A673 (cell line): Measurements from ENCODE around the gene PTPN22. TPM values are rescaled to one million over a fixed set of nuclear protein-coding genes. Genes with fewer than 3 reads are reported as not detected.

Experiments used
- BruUV-seq: library from RNA; stranded (reverse); fragments of 400-500 nt; replicated peaks from 2 replicates; lab custom pipeline; 2021; lab: Mats Ljungman, UMichigan
- CTCF ChIA-PET: fragments of 300-600 bp; sonication (Branson Sonifier 250); formaldehyde crosslinking; loops from one replicate; lab custom pipeline; 2022; ENCODE audit warnings: antibody characterized with exemption; lab: Charles Lee
- POLR2A ChIA-PET: fragments of 300-600 bp; sonication (Branson Sonifier 250); formaldehyde crosslinking; loops from one replicate; lab custom pipeline; 2022; ENCODE audit warnings: antibody characterized with exemption; ENCODE audit not compliant: low non-redundant PET; lab: Charles Lee
- DNase-seq: peaks from one replicate; pipeline ENCODE4 v3.0.0-alpha.2; 2015; ENCODE audit warnings: low spot score
- H3K27ac ChIP-seq: fragments of 200-600 bp; sonication (generic); 2 replicates; pipeline ENCODE4 v1.5.1; 2016; ENCODE audit warnings: mixed run types, low read depth, mild to moderate bottlenecking, mixed read lengths, antibody characterized with exemption, low read length; ENCODE audit not compliant: poor library complexity, severe bottlenecking
- H3K27me3 ChIP-seq: fragments of 200-600 bp; sonication (generic); replicated peaks from 2 replicates; pipeline ENCODE4 v1.6.1; 2017; ENCODE audit warnings: mixed run types, low read depth, mild to moderate bottlenecking, mixed read lengths, antibody characterized with exemption, low read length; ENCODE audit not compliant: insufficient read depth, poor library complexity
- H3K36me3 ChIP-seq: fragments of 200-600 bp; sonication (generic); 2 replicates; pipeline ENCODE4 v1.6.1; 2016; ENCODE audit warnings: mixed run types, mild to moderate bottlenecking, mixed read lengths, antibody characterized with exemption, low read length; ENCODE audit not compliant: insufficient read depth, poor library complexity, severe bottlenecking
- H3K4me1 ChIP-seq: fragments of 200-600 bp; sonication (generic); 2 replicates; pipeline ENCODE4 v1.6.1; 2017; ENCODE audit warnings: mixed run types, mild to moderate bottlenecking, mixed read lengths, antibody characterized with exemption, low read length; ENCODE audit not compliant: insufficient read depth, poor library complexity, severe bottlenecking
- H3K4me3 ChIP-seq: fragments of 200-600 bp; sonication (generic); 2 replicates; pipeline ENCODE4 v1.5.1; 2016; ENCODE audit warnings: low read depth, mixed run types, mild to moderate bottlenecking, mixed read lengths, low read length; ENCODE audit not compliant: poor library complexity, severe bottlenecking
- H3K9me3 ChIP-seq: fragments of 200-600 bp; sonication (generic); 2 replicates; pipeline ENCODE4 v1.6.1; 2016; ENCODE audit warnings: mixed run types, low read depth, mild to moderate bottlenecking, mixed read lengths, antibody characterized with exemption, low read length; ENCODE audit not compliant: poor library complexity, severe bottlenecking
- EZH2 ChIP-seq: fragments of 200-600 bp; sonication (generic); IDR thresholded peaks from 2 replicates; pipeline ENCODE4 v1.6.1; 2017; ENCODE audit warnings: borderline replicate concordance, low read depth, mild to moderate bottlenecking, mixed read lengths, antibody characterized with exemption, low read length; ENCODE audit not compliant: poor library complexity, severe bottlenecking
- intact Hi-C: fragments of 100-400 bp; cut with micrococcal nuclease; formaldehyde crosslinking; loops from one replicate; pipeline ENCODE4 v1.10.0; 2022; ENCODE audit not compliant: unreplicated experiment
- total RNA-seq: library from RNA; stranded (reverse); gene quantifications from 2 replicates; pipeline ENCODE4 v1.2.3, GENCODE V29; 2021
- TF ChIP-seq, protein P1 (sequence below): fragments of 300-800, 200-600 bp; sonication (generic); conservative IDR thresholded peaks from 2 replicates; pipeline ENCODE4 v1.5.1; 2017; ENCODE audit warnings: low read depth, mild to moderate bottlenecking, antibody characterized with exemption, low read length, moderate library complexity, mixed read lengths

Gene PTPN22
- total RNA-seq, 1 experiment from 2014 or later = 0.26 TPM

DNA sequence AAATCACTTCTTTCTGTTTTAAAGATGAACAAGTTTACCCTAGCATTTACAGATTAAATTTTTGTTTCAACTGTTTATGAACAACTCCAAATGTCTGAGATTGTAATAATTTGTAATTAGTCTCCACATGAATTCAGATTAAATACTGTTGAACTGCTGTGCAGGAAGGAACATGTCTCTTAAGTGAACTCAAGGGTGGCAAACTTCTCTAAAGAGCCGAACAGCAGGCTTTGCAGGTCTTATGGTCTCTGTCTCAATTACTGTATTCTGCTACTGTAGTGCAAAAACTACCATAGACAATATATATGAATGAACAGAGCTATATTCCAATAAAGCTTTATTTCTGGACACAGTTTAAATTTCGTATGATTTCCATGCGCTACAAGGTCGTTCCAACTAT, 65.9 kb downstream of the PTPN22 start:
- H3K4me1 ChIP-seq = peaks cover 18% of the 10 kb centered on the region
- CTCF ChIA-PET = interaction anchor here (0.7 kb wide), 1 partner anchor 539 kb away, joined by 12 read pairs; no protein-coding TSS in a partner anchor
- H3K36me3 ChIP-seq = no peaks in the 10 kb centered on the region
- no peak overlapping the region for H3K4me3 ChIP-seq
- TF ChIP-seq EZH2 = no peak
- TF ChIP-seq, protein P1, sequence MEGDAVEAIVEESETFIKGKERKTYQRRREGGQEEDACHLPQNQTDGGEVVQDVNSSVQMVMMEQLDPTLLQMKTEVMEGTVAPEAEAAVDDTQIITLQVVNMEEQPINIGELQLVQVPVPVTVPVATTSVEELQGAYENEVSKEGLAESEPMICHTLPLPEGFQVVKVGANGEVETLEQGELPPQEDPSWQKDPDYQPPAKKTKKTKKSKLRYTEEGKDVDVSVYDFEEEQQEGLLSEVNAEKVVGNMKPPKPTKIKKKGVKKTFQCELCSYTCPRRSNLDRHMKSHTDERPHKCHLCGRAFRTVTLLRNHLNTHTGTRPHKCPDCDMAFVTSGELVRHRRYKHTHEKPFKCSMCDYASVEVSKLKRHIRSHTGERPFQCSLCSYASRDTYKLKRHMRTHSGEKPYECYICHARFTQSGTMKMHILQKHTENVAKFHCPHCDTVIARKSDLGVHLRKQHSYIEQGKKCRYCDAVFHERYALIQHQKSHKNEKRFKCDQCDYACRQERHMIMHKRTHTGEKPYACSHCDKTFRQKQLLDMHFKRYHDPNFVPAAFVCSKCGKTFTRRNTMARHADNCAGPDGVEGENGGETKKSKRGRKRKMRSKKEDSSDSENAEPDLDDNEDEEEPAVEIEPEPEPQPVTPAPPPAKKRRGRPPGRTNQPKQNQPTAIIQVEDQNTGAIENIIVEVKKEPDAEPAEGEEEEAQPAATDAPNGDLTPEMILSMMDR = no peak
- H3K27me3 ChIP-seq = no peaks in the 10 kb centered on the region
- DNase-seq = peak; percentile 56
- intact Hi-C loops = no loop called here
- no TSS peak for BruUV-seq
- POLR2A ChIA-PET = no interaction called here
- no peak overlapping the region for H3K27ac ChIP-seq
- H3K9me3 ChIP-seq = no peaks in the 10 kb centered on the region

DNA sequence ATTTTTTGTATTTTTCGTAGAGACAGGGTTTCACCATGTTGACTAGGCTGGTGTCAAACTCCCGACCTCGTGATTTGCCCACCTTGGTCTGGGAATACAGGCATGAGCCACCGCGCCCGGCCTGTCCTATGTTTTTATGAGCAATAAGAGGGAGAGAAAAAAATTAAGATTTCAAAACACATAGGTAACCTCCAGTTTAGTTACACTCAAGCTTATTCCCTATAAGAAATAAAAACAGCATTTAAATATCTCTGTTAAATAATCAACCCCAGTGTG, 66.3 kb downstream of the PTPN22 start:
- Histone ChIP-seq H3K27me3 (no peaks in the 10 kb centered on the region), H3K36me3 (no peaks in the 10 kb centered on the region), H3K9me3 (no peaks in the 10 kb centered on the region), H3K4me1 (peaks cover 15% of the 10 kb centered on the region), H3K4me3 (no peak overlapping the region), H3K27ac (no peak overlapping the region)
- no peak for TF ChIP-seq EZH2
- TF ChIP-seq, protein P1 = no peak
- no peak for DNase-seq
- no TSS peak for BruUV-seq
- ChIA-PET POLR2A (no interaction called here), CTCF (no interaction called here)
- intact Hi-C loops = no loop called here

DNA sequence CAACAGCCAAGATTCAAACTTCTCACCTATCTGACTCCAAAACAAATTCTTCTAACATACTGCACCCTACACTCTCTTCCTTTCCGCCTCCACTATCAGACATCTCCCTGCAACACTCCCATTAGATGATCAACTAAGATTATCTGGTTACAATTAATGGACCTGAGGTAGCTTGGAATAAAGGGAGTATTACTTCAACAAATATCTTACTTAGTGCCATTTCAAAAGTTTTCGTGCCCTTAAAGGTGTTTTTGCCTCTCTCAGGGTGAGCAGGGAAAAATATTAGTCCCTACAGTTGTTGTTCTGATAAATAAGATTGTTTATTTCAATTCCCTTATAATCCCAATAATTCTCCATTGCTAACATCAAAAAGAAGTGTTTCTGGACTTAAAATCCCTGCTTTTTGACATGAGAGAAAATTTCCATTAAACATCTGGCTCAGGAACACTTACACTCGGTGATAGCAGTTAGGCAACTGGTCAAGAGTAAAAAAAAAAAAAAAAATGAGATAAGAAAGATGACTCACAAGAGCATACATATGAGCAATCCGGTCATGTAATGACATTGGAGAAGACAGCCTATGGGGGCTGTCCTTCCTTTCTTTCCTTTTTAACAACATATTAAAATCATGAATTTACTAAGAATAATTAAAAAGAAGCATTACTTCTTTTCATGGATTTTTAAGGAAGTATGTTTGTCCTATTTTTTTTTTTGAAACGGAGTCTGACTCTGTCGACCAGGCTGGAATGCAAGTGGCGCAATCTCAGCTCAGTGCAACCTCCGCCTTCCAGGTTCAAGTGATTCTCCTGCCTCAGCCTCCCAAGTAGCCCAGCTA, 66.9 kb downstream of the PTPN22 start:
- ChIA-PET POLR2A (no interaction called here), CTCF (no interaction called here)
- no peak for TF ChIP-seq EZH2
- TF ChIP-seq, protein P1 = no peak
- no peak overlapping the region for H3K4me3 ChIP-seq
- no peaks in the 10 kb centered on the region for H3K27me3 ChIP-seq
- intact Hi-C loops = no loop called here
- DNase-seq = peak; percentile 10
- BruUV-seq = no TSS peak
- H3K4me1 ChIP-seq = peaks cover 10% of the 10 kb centered on the region
- no peaks in the 10 kb centered on the region for H3K9me3 ChIP-seq
- H3K36me3 ChIP-seq = no peaks in the 10 kb centered on the region
- H3K27ac ChIP-seq = no peak overlapping the region
